ENCODE results near the gene SLC27A2.

The SLC27A2 gene

GRCh38 chr15:50140098-50140497, 41.9 kb upstream of the SLC27A2 start:
- no peak overlapping the region for H3K27ac ChIP-seq
- TF ChIP-seq ZFX (IDR thresholded peaks at IDR 0.05; ENCODE audit: borderline replicate concordance) (no peak), CTCF (IDR thresholded peaks at IDR 0.05) (no peak)

GRCh38 chr15:50140983-50141382, 41.0 kb upstream of the SLC27A2 start:
- TF ChIP-seq ZFX (IDR thresholded peaks at IDR 0.05; ENCODE audit: borderline replicate concordance) (no peak), CTCF (IDR thresholded peaks at IDR 0.05) (no peak)
- H3K27ac ChIP-seq = no peak overlapping the region

- TF ChIP-seq ZFX (IDR thresholded peaks at IDR 0.05; ENCODE audit: borderline replicate concordance) = no peak
- TF ChIP-seq CTCF (IDR thresholded peaks at IDR 0.05) = no peak
Measured at GRCh38 chr15:50141856-50142255, 40.1 kb upstream of the SLC27A2 start.

GRCh38 chr15:50143255-50143860, 38.6 kb upstream of the SLC27A2 start:
- no peak overlapping the region for H3K27ac ChIP-seq
- TF ChIP-seq ZFX (IDR thresholded peaks at IDR 0.05; ENCODE audit: borderline replicate concordance) (no peak), CTCF (IDR thresholded peaks at IDR 0.05) (no peak)

More at GRCh38 chr15:50141856-50142255, 40.1 kb upstream of the SLC27A2 start:
- H3K27ac ChIP-seq = no peak overlapping the region

GRCh38 chr15:50144341-50145120, 37.5 kb upstream of the SLC27A2 start:
- TF ChIP-seq CTCF (IDR thresholded peaks at IDR 0.05) = no peak
- TF ChIP-seq ZFX (IDR thresholded peaks at IDR 0.05; ENCODE audit: borderline replicate concordance) = no peak
- H3K27ac ChIP-seq = no peak overlapping the region

GRCh38 chr15:50145451-50145872, 36.5 kb upstream of the SLC27A2 start:
- H3K27ac ChIP-seq = no peak overlapping the region
- peak; percentile 70 for TF ChIP-seq CTCF (IDR thresholded peaks at IDR 0.05)
- TF ChIP-seq ZFX (IDR thresholded peaks at IDR 0.05; ENCODE audit: borderline replicate concordance) = no peak

GRCh38 chr15:50146632-50147031, 35.4 kb upstream of the SLC27A2 start:
- no peak overlapping the region for H3K27ac ChIP-seq

More at GRCh38 chr15:50146632-50147031, 35.4 kb upstream of the SLC27A2 start:
- no peak for TF ChIP-seq CTCF (IDR thresholded peaks at IDR 0.05)
- no peak for TF ChIP-seq ZFX (IDR thresholded peaks at IDR 0.05; ENCODE audit: borderline replicate concordance)

All from 22Rv1 (cell line).